Endothelial cell of umbilical vein (primary cell): ENCODE results near the gene PLEKHG4. TPM values are rescaled to one million over a fixed set of nuclear protein-coding genes. Genes with fewer than 3 reads are reported as not detected.

ENCODE experiments used
- BruUV-seq: library from RNA; stranded (reverse); fragments of 400-500 nt; replicated peaks from 2 replicates; lab custom pipeline; 2021; lab: Mats Ljungman, UMichigan
- CTCF ChIA-PET: fragments of 300-600, 350-600 bp; sonication (Branson Sonifier 250); formaldehyde crosslinking; loops from one replicate; lab custom pipeline; 2021; ENCODE audit warnings: antibody characterized with exemption, inconsistent platforms; lab: Charles Lee
- POLR2A ChIA-PET: fragments of 300-600, 350-600 bp; sonication (Branson Sonifier 250); formaldehyde crosslinking; loops from one replicate; lab custom pipeline; 2021; ENCODE audit warnings: antibody characterized with exemption, inconsistent platforms; lab: Charles Lee
- DNase-seq: peaks from one replicate; pipeline ENCODE4 v3.0.0-alpha.2; 2011; ENCODE audit warnings: low read depth, low spot score
- FAIRE-seq: peaks from 2 replicates; lab custom pipeline; 2011; peaks lifted over from hg19 to GRCh38; lab: Jason Lieb, UNC
- H2AFZ ChIP-seq: 2 replicates; pipeline ENCODE4 v1.6.0; 2012; ENCODE audit warnings: low read depth, low read length, control low read depth, inconsistent platforms
- H3K27ac ChIP-seq: 2 replicates; pipeline ENCODE4 v1.5.1; 2011; ENCODE audit warnings: low read depth, mild to moderate bottlenecking, control low read depth, low read length, moderate library complexity; ENCODE audit not compliant: insufficient read depth
- H3K27me3 ChIP-seq, 2 experiments: 2 replicates each; pipeline versions ENCODE4 v1.6.0 to v1.6.1; 2011; ENCODE audit warnings: low read length in 2 of 2, mixed read lengths in 1 of 2; ENCODE audit not compliant: control insufficient read depth in 2 of 2, insufficient read depth in 2 of 2
- H3K36me3 ChIP-seq, 2 experiments: 2 replicates in 1 of 2; 3 replicates in 1 of 2; pipeline ENCODE4 v1.5.1; 2011; ENCODE audit warnings: low read length in 2 of 2, mild to moderate bottlenecking in 1 of 2, moderate library complexity in 1 of 2; ENCODE audit not compliant: control insufficient read depth in 2 of 2, insufficient read depth in 2 of 2; ENCODE audit errors: extremely low read depth in 1 of 2
- H3K4me1 ChIP-seq: 3 replicates; pipeline ENCODE4 v1.5.1; 2011; ENCODE audit warnings: mild to moderate bottlenecking, low read length; ENCODE audit not compliant: control insufficient read depth, insufficient read depth; ENCODE audit errors: extremely low read depth
- H3K4me2 ChIP-seq: 2 replicates; pipeline ENCODE4 v1.6.1; 2011; ENCODE audit warnings: low read length, control low read depth, mixed read lengths; ENCODE audit not compliant: insufficient read depth
- H3K4me3 ChIP-seq, 3 experiments: fragments of 200-600 bp in 1 of 3; sonication (generic), shearing (Covaris generic) in 1 of 3; replicated peaks in 1 of 3; 2 replicates each; pipeline ENCODE4 v1.5.1; 2011 to 2016; ENCODE audit warnings: control low read depth in 3 of 3, low read length in 3 of 3, mild to moderate bottlenecking in 2 of 3, inconsistent platforms in 1 of 3, low read depth in 1 of 3, moderate library complexity in 1 of 3; ENCODE audit not compliant: insufficient read depth in 1 of 3
- H3K79me2 ChIP-seq: 2 replicates; pipeline ENCODE4 v1.6.0; 2012; ENCODE audit warnings: low read length, inconsistent platforms; ENCODE audit not compliant: control insufficient read depth, insufficient read depth
- H3K9ac ChIP-seq: replicated peaks from 2 replicates; pipeline ENCODE3; 2011; ENCODE audit warnings: low read length, control low read depth; ENCODE audit not compliant: insufficient read depth; ENCODE audit errors: extremely low read depth
- H3K9me1 ChIP-seq: replicated peaks from 3 replicates; pipeline ENCODE4 v1.6.0; 2011; ENCODE audit warnings: mild to moderate bottlenecking, low read length; ENCODE audit not compliant: control insufficient read depth, insufficient read depth; ENCODE audit errors: extremely low read depth
- H3K9me3 ChIP-seq: replicated peaks from 2 replicates; pipeline ENCODE4 v1.5.1; 2012; ENCODE audit warnings: low read length, inconsistent platforms; ENCODE audit not compliant: control insufficient read depth, insufficient read depth
- H4K20me1 ChIP-seq: replicated peaks from 2 replicates; pipeline ENCODE3; 2011; ENCODE audit warnings: mild to moderate bottlenecking, low read length; ENCODE audit not compliant: control insufficient read depth, insufficient read depth; ENCODE audit errors: extremely low read depth
- CTCF ChIP-seq, 2 donors: IDR thresholded peaks; 1 replicate in 1 of 2; 2 replicates in 1 of 2; pipeline ENCODE4 v1.5.1; 2011; ENCODE audit warnings: low read length in 2 of 2, mild to moderate bottlenecking in 2 of 2, moderate library complexity in 2 of 2, control low read depth in 1 of 2, inconsistent platforms in 1 of 2, low read depth in 1 of 2; ENCODE audit not compliant: insufficient read depth in 1 of 2; ENCODE audit errors: extremely low read depth in 1 of 2
- EZH2 ChIP-seq: IDR thresholded peaks from 2 replicates; pipeline ENCODE4 v1.6.1; 2012; ENCODE audit warnings: borderline replicate concordance, low read depth, mild to moderate bottlenecking, moderate library complexity, low read length, inconsistent platforms; ENCODE audit not compliant: severe bottlenecking
- FOS ChIP-seq: IDR thresholded peaks from 2 replicates; pipeline ENCODE4 v1.6.1; 2011; ENCODE audit warnings: mild to moderate bottlenecking, low read length, moderate library complexity, borderline replicate concordance; ENCODE audit not compliant: insufficient read depth
- GATA2 ChIP-seq: IDR thresholded peaks from 2 replicates; pipeline ENCODE4 v1.7.0; 2011; ENCODE audit warnings: low read depth, mild to moderate bottlenecking, moderate library complexity, mixed read lengths, low read length; ENCODE audit not compliant: insufficient read length, insufficient read depth
- JUN ChIP-seq: IDR thresholded peaks from 2 replicates; pipeline ENCODE4 v1.6.1; 2011; ENCODE audit warnings: borderline replicate concordance, low read depth; ENCODE audit not compliant: insufficient read length, insufficient read depth
- MAX ChIP-seq: IDR thresholded peaks from 2 replicates; pipeline ENCODE4 v1.6.1; 2011; ENCODE audit not compliant: insufficient read depth, insufficient read length
- MYC ChIP-seq: IDR thresholded peaks from one replicate; pipeline ENCODE4 v1.6.1; 2011; ENCODE audit warnings: mild to moderate bottlenecking, low read depth, low read length
- POLR2A ChIP-seq: IDR thresholded peaks from 2 replicates; pipeline ENCODE4 v1.6.1; 2012; ENCODE audit warnings: low read depth, mild to moderate bottlenecking, control low read depth, low read length
- POLR2AphosphoS5 ChIP-seq: IDR thresholded peaks from 2 replicates; pipeline ENCODE4 v1.6.1; 2012; ENCODE audit warnings: low read depth, mild to moderate bottlenecking, control low read depth, low read length, moderate library complexity; ENCODE audit not compliant: insufficient read depth
- dilution Hi-C: fragments of 300-500 bp; cut with MboI; formaldehyde crosslinking; loops from one replicate; pipeline ENCODE4 v1.15.0; 2019; ENCODE audit warnings: low sequenced_read_pairs; ENCODE audit not compliant: extremely low pct_ligation_motif_present
- intact Hi-C: fragments of 100-400 bp; cut with micrococcal nuclease; formaldehyde crosslinking; loops from one replicate; pipeline ENCODE4 v1.10.0; 2022
- polyA plus RNA-seq, 4 experiments: library from polyadenylated mRNA; depleted of rRNA in 3 of 4; stranded (reverse) in 3 of 4; unstranded in 1 of 4; fragments of >200 nt; gene quantifications; 2 replicates each; pipeline versions ENCODE4 v1.2.1 to v1.2.3, GENCODE V29; 2011 to 2012; ENCODE audit warnings: missing spikeins in 1 of 4
- total RNA-seq: library from RNA; stranded (reverse); gene quantifications from 2 replicates; pipeline ENCODE4 v1.2.3, GENCODE V29; 2021

Gene PLEKHG4
- total and polyA plus RNA-seq, 2 donors (not counting 3 experiments of a cell fraction or from before 2014, with no cell fraction given): 26.6 to 34.8 TPM

GRCh38 chr16:67296420-67296819, 17.1 kb downstream of the PLEKHG4 start:
- H3K4me3 ChIP-seq: no peak overlapping the region
- BruUV-seq: no TSS peak
- H3K9me3 ChIP-seq: no peaks in the 10 kb centered on the region
- no peaks in the 10 kb centered on the region for H3K27me3 ChIP-seq
- H2AFZ ChIP-seq: no peak overlapping the region
- H4K20me1 ChIP-seq: no peaks in the 10 kb centered on the region
- DNase-seq: no peak
- FAIRE-seq: no peak
- H3K4me1 ChIP-seq: no peaks in the 10 kb centered on the region
- H3K36me3 ChIP-seq: no peaks in the 10 kb centered on the region
- H3K79me2 ChIP-seq: no peaks in the 10 kb centered on the region
- no peak overlapping the region for H3K4me2 ChIP-seq
- CTCF ChIA-PET: interaction anchor here (1.1 to 2.2 kb wide), 5 partner anchors 11 to 103 kb away, joined by 3 to 9 read pairs (median 4); partner anchors contain the start of genes KCTD19 and LRRC36
- intact Hi-C loops: no loop called here
- no peak overlapping the region for H3K27ac ChIP-seq
- no peak overlapping the region for H3K9ac ChIP-seq
- dilution Hi-C loops: no loop called here
- no peaks in the 10 kb centered on the region for H3K9me1 ChIP-seq
- no peak for TF ChIP-seq MAX
- no peak for TF ChIP-seq GATA2
- no peak for TF ChIP-seq FOS
- no peak for TF ChIP-seq POLR2A
- TF ChIP-seq CTCF (IDR thresholded peaks at IDR 0.05; ENCODE audit: extremely low read depth in 1 of 2, insufficient read depth in 1 of 2, low read depth in 1 of 2, low read length in 2 of 2): no peak
- no peak for TF ChIP-seq EZH2
- no peak for TF ChIP-seq MYC
- no peak for TF ChIP-seq JUN
- no peak for TF ChIP-seq POLR2AphosphoS5
- POLR2A ChIA-PET: no interaction called here
